HL-60 (cell line): ENCODE measurements around the gene FAM78A.

Experiments used
- DNase-seq, 2 experiments: peaks; one replicate each; pipeline ENCODE4 v3.0.0-alpha.2; 2010 to 2020; ENCODE audit warnings: low read depth in 1 of 2, low spot score in 1 of 2
- H3K27ac ChIP-seq: fragments of 250-450 bp; sonication (Bioruptor Pico); replicated peaks from 2 replicates; pipeline ENCODE4 v1.5.1; 2020; ENCODE audit warnings: mild to moderate bottlenecking, moderate library complexity
- H3K27me3 ChIP-seq: fragments of 250-450 bp; sonication (Bioruptor Pico); 2 replicates; pipeline ENCODE4 v1.5.1; 2021; ENCODE audit warnings: mild to moderate bottlenecking, moderate library complexity; ENCODE audit not compliant: insufficient read depth, poor library complexity, severe bottlenecking
- H3K4me3 ChIP-seq: replicated peaks from 2 replicates; pipeline ENCODE4 v1.5.1; 2011; ENCODE audit warnings: mild to moderate bottlenecking, control low read depth, low read length; ENCODE audit not compliant: insufficient read depth
- CTCF ChIP-seq: IDR thresholded peaks from one replicate; pipeline ENCODE4 v1.5.1; 2011; ENCODE audit warnings: low read length, control low read depth, inconsistent platforms; ENCODE audit not compliant: insufficient read depth
- GABPA ChIP-seq: IDR thresholded peaks from 2 replicates; pipeline ENCODE4 v1.6.1; 2012; ENCODE audit warnings: low read depth
- POLR2AphosphoS5 ChIP-seq: IDR thresholded peaks from 2 replicates; pipeline ENCODE4 v1.6.1; 2012; ENCODE audit warnings: low read depth
- REST ChIP-seq: IDR thresholded peaks from 2 replicates; pipeline ENCODE4 v1.6.1; 2012; ENCODE audit warnings: low read depth; ENCODE audit not compliant: insufficient replicate concordance
- SPI1 ChIP-seq: IDR thresholded peaks from 2 replicates; pipeline ENCODE4 v1.6.1; 2012; ENCODE audit warnings: low read depth, mild to moderate bottlenecking, borderline replicate concordance

The FAM78A gene

GRCh38 chr9:131240047-131240921 lies 36.0 kb downstream of the FAM78A start:
- Histone ChIP-seq H3K27ac (no peak overlapping the region), H3K27me3 (no peaks in the 10 kb centered on the region), H3K4me3 (no peak overlapping the region)
- DNase-seq, result no peak
- no peak for TF ChIP-seq GABPA
- no peak for TF ChIP-seq SPI1
- TF ChIP-seq CTCF, result no peak
- TF ChIP-seq POLR2AphosphoS5, result no peak
- no peak for TF ChIP-seq REST

GRCh38 chr9:131239161-131239975 lies 36.9 kb downstream of the FAM78A start:
- H3K27ac ChIP-seq, result no peak overlapping the region
- H3K27me3 ChIP-seq, result no peaks in the 10 kb centered on the region
- no peak for TF ChIP-seq CTCF
- no peak for TF ChIP-seq GABPA
- TF ChIP-seq POLR2AphosphoS5, result no peak
- TF ChIP-seq REST, result no peak
- TF ChIP-seq SPI1, result no peak
- H3K4me3 ChIP-seq, result no peak overlapping the region
- DNase-seq, result no peak

GRCh38 chr9:131238402-131239021 lies 37.8 kb downstream of the FAM78A start:
- no peak for DNase-seq
- Histone ChIP-seq H3K27ac (peak overlapping the region; percentile 76), H3K27me3 (no peaks in the 10 kb centered on the region), H3K4me3 (no peak overlapping the region)
- no peak for TF ChIP-seq GABPA
- no peak for TF ChIP-seq CTCF
- TF ChIP-seq REST, result no peak
- no peak for TF ChIP-seq SPI1
- no peak; the same call in 1 of the 2 replicates for TF ChIP-seq POLR2AphosphoS5
